WTC11 (cell line): ENCODE measurements around the gene DNAAF2. TPM values are rescaled to one million over a fixed set of nuclear protein-coding genes. Genes with fewer than 3 reads are reported as not detected.

Experiments
- ATAC-seq: fragments of 200-7000 bp; cut with Tn5 transposase; 2 replicates; pipeline ENCODE4 v1.10.0; 2021; ENCODE audit warnings: mild to moderate bottlenecking, moderate library complexity
- CTCF ChIA-PET: fragments of 300-600 bp; sonication (Branson Sonifier 250); formaldehyde crosslinking; loops from one replicate; lab custom pipeline; 2021; ENCODE audit warnings: antibody characterized with exemption; lab: Charles Lee
- POLR2A ChIA-PET: fragments of 350-600 bp; sonication (Branson Sonifier 250); formaldehyde crosslinking; loops from one replicate; lab custom pipeline; 2021; ENCODE audit warnings: antibody characterized with exemption; lab: Charles Lee
- DNase-seq: peaks from one replicate; pipeline ENCODE4 v3.0.0; 2021; ENCODE audit warnings: low spot score
- H3K27ac Mint-ChIP-seq: 2 replicates; pipeline ENCODE4 v1.8.0; 2021; ENCODE audit warnings: mixed read lengths
- H3K27me3 Mint-ChIP-seq: 2 replicates; pipeline ENCODE4 v1.8.0; 2021; ENCODE audit warnings: low read depth, mild to moderate bottlenecking, moderate library complexity, mixed read lengths
- H3K36me3 Mint-ChIP-seq: 2 replicates; pipeline ENCODE4 v1.8.0; 2021; ENCODE audit warnings: mixed read lengths
- H3K4me1 Mint-ChIP-seq: 2 replicates; pipeline ENCODE4 v1.8.0; 2022; ENCODE audit warnings: mixed read lengths
- H3K4me3 Mint-ChIP-seq: 2 replicates; pipeline ENCODE4 v1.8.0; 2021; ENCODE audit warnings: mild to moderate bottlenecking, moderate library complexity, mixed read lengths
- H3K9me3 Mint-ChIP-seq: 2 replicates; pipeline ENCODE4 v1.8.0; 2021; ENCODE audit warnings: mixed read lengths
- ELF4 ChIP-seq: sonication (generic); formaldehyde crosslinking; IDR thresholded peaks from 2 replicates; pipeline ENCODE4 v1.8.1; 2022; ENCODE audit warnings: low read depth, mild to moderate bottlenecking, moderate library complexity, missing genetic modification reagents
- ESRRA ChIP-seq: sonication (generic); formaldehyde crosslinking; IDR thresholded peaks from 2 replicates; pipeline ENCODE4 v1.8.1; 2022; ENCODE audit warnings: mild to moderate bottlenecking, missing genetic modification reagents, borderline replicate concordance
- FOXJ3 ChIP-seq: sonication (generic); formaldehyde crosslinking; IDR thresholded peaks from 2 replicates; pipeline ENCODE4 v1.9.0; 2021; ENCODE audit warnings: missing genetic modification reagents, mild to moderate bottlenecking, borderline replicate concordance
- JUN ChIP-seq: sonication (generic); formaldehyde crosslinking; IDR thresholded peaks from 2 replicates; pipeline ENCODE4 v1.8.0; 2023; ENCODE audit warnings: mild to moderate bottlenecking, missing genetic modification reagents
- NR1H2 ChIP-seq: sonication (generic); formaldehyde crosslinking; IDR thresholded peaks from 2 replicates; pipeline ENCODE4 v1.9.0; 2021; ENCODE audit warnings: mild to moderate bottlenecking, moderate library complexity, missing genetic modification reagents
- PRRX2 ChIP-seq: fragments of 250-450 bp; sonication (Bioruptor Pico); IDR thresholded peaks from 2 replicates; pipeline ENCODE4 v1.8.0; 2021; ENCODE audit warnings: mild to moderate bottlenecking
- SMAD3 ChIP-seq: sonication (generic); formaldehyde crosslinking; IDR thresholded peaks from 2 replicates; pipeline ENCODE4 v1.8.0; 2022; ENCODE audit warnings: missing genetic modification reagents, mild to moderate bottlenecking, borderline replicate concordance
- SMAD4 ChIP-seq: sonication (generic); formaldehyde crosslinking; IDR thresholded peaks from 2 replicates; pipeline ENCODE4 v1.8.0; 2022; ENCODE audit warnings: mild to moderate bottlenecking, missing genetic modification reagents
- SP1 ChIP-seq: sonication (generic); formaldehyde crosslinking; conservative IDR thresholded peaks from 2 replicates; pipeline ENCODE4 v1.8.1; 2022; ENCODE audit warnings: missing genetic modification reagents
- TEAD1 ChIP-seq: sonication (generic); formaldehyde crosslinking; IDR thresholded peaks from 2 replicates; pipeline ENCODE4 v1.8.0; 2022; ENCODE audit warnings: mild to moderate bottlenecking, missing genetic modification reagents
- TEAD4 ChIP-seq: sonication (generic); formaldehyde crosslinking; IDR thresholded peaks from 2 replicates; pipeline ENCODE4 v1.8.0; 2022; ENCODE audit warnings: mild to moderate bottlenecking, missing genetic modification reagents
- ZNF416 ChIP-seq: fragments of 250-450 bp; sonication (Bioruptor Pico); IDR thresholded peaks from 2 replicates; pipeline ENCODE4 v1.9.0; 2021; ENCODE audit warnings: mild to moderate bottlenecking, inconsistent platforms
- ZNF671 ChIP-seq: fragments of 250-450 bp; sonication (Bioruptor Pico); IDR thresholded peaks from 2 replicates; pipeline ENCODE4 v1.8.0; 2021; ENCODE audit warnings: mild to moderate bottlenecking
- total RNA-seq: library from RNA; stranded (reverse); gene quantifications from 3 replicates; pipeline ENCODE4 v1.2.3, GENCODE V29; 2021
- TF ChIP-seq, protein P1 (sequence below): sonication (generic); formaldehyde crosslinking; IDR thresholded peaks from 2 replicates; pipeline ENCODE4 v1.8.0; 2023; ENCODE audit warnings: mild to moderate bottlenecking, missing genetic modification reagents
- TF ChIP-seq, protein P2 (sequence below): sonication (generic); formaldehyde crosslinking; IDR thresholded peaks from 2 replicates; pipeline ENCODE4 v1.8.1; 2023; ENCODE audit warnings: mild to moderate bottlenecking, missing genetic modification reagents, moderate library complexity
- TF ChIP-seq, protein P3 (sequence below): fragments of 250-450 bp; sonication (Bioruptor Pico); IDR thresholded peaks from 2 replicates; pipeline ENCODE4 v1.9.0; 2021; ENCODE audit warnings: mild to moderate bottlenecking
- TF ChIP-seq, protein P4 (sequence below): sonication (generic); formaldehyde crosslinking; conservative IDR thresholded peaks from 2 replicates; pipeline ENCODE4 v1.8.1; 2023; ENCODE audit warnings: mild to moderate bottlenecking, low read depth, missing genetic modification reagents, moderate library complexity
- TF ChIP-seq, protein P5 (sequence below): fragments of 250-450 bp; sonication (Bioruptor Pico); IDR thresholded peaks from 2 replicates; pipeline ENCODE4 v1.8.0; 2021; ENCODE audit warnings: mild to moderate bottlenecking
- TF ChIP-seq, protein P6 (sequence below): sonication (generic); formaldehyde crosslinking; IDR thresholded peaks from 2 replicates; pipeline ENCODE4 v1.8.0; 2023; ENCODE audit warnings: missing genetic modification reagents
- TF ChIP-seq, protein P7 (sequence below): sonication (generic); formaldehyde crosslinking; IDR thresholded peaks from 2 replicates; pipeline ENCODE4 v1.8.1; 2023; ENCODE audit warnings: mild to moderate bottlenecking, missing genetic modification reagents, borderline replicate concordance

Gene DNAAF2
- total RNA-seq, 1 experiment from 2014 or later: 19.9 TPM

DNA sequence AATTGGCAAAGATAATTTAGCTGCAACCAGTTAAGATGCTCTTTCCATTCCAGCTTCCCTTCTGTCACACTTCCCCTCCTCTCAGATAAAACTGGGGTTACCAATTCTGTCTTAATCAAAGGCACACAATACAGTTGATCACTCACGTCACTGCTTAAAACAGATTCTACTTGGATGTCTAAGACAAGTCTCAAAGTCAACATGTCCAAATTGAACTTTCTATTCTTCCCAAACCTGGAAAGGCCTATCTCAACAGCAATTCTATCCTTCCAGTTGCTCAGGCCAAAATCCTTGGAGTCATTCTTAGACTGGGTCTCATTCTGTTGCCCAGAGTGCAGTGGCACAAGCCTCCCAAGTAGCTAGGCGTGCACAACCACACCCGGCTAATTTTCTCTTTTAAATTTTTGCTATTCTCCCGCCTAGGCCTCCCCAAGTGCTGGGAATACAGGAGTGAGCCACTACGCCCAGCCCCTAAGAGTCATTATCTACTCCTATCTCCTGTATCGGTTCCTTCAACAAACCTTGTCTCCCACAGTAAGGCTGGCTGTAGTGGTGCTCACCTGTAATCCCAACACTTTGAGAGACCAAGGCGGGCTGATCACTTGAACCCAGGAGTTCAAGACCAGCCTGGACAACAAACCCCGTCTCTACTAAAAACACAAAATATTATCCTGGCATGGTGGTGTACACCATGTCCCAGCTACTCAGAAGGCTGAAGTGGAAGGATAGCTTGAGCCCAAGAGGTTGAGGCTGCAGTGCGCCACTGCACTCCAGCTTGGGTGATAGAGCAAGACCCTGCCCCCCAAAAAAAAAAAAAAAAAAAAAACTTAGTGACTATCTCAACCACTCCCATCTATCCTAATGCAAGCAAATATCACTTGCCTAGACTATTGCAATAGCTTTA, 53.6 kb downstream of the DNAAF2 start:
- DNase-seq: no peak
- ATAC-seq: peak; percentile 8
- H3K27ac Mint-ChIP-seq: peak overlapping the region; percentile 96
- 0 out of 2 replicates have a peak, but pooled peaks have one; percentile 32 for TF ChIP-seq JUN
- no peak for TF ChIP-seq NR1H2 (CRISPR knock-in tag)
- TF ChIP-seq, protein P1, sequence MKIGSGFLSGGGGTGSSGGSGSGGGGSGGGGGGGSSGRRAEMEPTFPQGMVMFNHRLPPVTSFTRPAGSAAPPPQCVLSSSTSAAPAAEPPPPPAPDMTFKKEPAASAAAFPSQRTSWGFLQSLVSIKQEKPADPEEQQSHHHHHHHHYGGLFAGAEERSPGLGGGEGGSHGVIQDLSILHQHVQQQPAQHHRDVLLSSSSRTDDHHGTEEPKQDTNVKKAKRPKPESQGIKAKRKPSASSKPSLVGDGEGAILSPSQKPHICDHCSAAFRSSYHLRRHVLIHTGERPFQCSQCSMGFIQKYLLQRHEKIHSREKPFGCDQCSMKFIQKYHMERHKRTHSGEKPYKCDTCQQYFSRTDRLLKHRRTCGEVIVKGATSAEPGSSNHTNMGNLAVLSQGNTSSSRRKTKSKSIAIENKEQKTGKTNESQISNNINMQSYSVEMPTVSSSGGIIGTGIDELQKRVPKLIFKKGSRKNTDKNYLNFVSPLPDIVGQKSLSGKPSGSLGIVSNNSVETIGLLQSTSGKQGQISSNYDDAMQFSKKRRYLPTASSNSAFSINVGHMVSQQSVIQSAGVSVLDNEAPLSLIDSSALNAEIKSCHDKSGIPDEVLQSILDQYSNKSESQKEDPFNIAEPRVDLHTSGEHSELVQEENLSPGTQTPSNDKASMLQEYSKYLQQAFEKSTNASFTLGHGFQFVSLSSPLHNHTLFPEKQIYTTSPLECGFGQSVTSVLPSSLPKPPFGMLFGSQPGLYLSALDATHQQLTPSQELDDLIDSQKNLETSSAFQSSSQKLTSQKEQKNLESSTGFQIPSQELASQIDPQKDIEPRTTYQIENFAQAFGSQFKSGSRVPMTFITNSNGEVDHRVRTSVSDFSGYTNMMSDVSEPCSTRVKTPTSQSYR: no peak
- TF ChIP-seq ZNF671 (CRISPR knock-in tag): peak; percentile 66
- TF ChIP-seq, protein P2, sequence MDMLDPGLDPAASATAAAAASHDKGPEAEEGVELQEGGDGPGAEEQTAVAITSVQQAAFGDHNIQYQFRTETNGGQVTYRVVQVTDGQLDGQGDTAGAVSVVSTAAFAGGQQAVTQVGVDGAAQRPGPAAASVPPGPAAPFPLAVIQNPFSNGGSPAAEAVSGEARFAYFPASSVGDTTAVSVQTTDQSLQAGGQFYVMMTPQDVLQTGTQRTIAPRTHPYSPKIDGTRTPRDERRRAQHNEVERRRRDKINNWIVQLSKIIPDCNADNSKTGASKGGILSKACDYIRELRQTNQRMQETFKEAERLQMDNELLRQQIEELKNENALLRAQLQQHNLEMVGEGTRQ: no peak
- TF ChIP-seq, protein P3, sequence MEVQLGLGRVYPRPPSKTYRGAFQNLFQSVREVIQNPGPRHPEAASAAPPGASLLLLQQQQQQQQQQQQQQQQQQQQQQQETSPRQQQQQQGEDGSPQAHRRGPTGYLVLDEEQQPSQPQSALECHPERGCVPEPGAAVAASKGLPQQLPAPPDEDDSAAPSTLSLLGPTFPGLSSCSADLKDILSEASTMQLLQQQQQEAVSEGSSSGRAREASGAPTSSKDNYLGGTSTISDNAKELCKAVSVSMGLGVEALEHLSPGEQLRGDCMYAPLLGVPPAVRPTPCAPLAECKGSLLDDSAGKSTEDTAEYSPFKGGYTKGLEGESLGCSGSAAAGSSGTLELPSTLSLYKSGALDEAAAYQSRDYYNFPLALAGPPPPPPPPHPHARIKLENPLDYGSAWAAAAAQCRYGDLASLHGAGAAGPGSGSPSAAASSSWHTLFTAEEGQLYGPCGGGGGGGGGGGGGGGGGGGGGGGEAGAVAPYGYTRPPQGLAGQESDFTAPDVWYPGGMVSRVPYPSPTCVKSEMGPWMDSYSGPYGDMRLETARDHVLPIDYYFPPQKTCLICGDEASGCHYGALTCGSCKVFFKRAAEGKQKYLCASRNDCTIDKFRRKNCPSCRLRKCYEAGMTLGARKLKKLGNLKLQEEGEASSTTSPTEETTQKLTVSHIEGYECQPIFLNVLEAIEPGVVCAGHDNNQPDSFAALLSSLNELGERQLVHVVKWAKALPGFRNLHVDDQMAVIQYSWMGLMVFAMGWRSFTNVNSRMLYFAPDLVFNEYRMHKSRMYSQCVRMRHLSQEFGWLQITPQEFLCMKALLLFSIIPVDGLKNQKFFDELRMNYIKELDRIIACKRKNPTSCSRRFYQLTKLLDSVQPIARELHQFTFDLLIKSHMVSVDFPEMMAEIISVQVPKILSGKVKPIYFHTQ (CRISPR knock-in tag): peak; percentile 88
- TF ChIP-seq, protein P4, sequence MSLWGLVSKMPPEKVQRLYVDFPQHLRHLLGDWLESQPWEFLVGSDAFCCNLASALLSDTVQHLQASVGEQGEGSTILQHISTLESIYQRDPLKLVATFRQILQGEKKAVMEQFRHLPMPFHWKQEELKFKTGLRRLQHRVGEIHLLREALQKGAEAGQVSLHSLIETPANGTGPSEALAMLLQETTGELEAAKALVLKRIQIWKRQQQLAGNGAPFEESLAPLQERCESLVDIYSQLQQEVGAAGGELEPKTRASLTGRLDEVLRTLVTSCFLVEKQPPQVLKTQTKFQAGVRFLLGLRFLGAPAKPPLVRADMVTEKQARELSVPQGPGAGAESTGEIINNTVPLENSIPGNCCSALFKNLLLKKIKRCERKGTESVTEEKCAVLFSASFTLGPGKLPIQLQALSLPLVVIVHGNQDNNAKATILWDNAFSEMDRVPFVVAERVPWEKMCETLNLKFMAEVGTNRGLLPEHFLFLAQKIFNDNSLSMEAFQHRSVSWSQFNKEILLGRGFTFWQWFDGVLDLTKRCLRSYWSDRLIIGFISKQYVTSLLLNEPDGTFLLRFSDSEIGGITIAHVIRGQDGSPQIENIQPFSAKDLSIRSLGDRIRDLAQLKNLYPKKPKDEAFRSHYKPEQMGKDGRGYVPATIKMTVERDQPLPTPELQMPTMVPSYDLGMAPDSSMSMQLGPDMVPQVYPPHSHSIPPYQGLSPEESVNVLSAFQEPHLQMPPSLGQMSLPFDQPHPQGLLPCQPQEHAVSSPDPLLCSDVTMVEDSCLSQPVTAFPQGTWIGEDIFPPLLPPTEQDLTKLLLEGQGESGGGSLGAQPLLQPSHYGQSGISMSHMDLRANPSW (CRISPR knock-in tag): no peak
- TF ChIP-seq PRRX2 (CRISPR knock-in tag): peak; percentile 7
- TF ChIP-seq TEAD4 (CRISPR knock-in tag): no peak
- TF ChIP-seq, protein P5, sequence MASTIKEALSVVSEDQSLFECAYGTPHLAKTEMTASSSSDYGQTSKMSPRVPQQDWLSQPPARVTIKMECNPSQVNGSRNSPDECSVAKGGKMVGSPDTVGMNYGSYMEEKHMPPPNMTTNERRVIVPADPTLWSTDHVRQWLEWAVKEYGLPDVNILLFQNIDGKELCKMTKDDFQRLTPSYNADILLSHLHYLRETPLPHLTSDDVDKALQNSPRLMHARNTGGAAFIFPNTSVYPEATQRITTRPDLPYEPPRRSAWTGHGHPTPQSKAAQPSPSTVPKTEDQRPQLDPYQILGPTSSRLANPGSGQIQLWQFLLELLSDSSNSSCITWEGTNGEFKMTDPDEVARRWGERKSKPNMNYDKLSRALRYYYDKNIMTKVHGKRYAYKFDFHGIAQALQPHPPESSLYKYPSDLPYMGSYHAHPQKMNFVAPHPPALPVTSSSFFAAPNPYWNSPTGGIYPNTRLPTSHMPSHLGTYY (CRISPR knock-in tag): peak; percentile 86; the same call in 1 of the 2 replicates
- no peak for TF ChIP-seq ESRRA (CRISPR knock-in tag)
- TF ChIP-seq SMAD4: no peak
- TF ChIP-seq, protein P6, sequence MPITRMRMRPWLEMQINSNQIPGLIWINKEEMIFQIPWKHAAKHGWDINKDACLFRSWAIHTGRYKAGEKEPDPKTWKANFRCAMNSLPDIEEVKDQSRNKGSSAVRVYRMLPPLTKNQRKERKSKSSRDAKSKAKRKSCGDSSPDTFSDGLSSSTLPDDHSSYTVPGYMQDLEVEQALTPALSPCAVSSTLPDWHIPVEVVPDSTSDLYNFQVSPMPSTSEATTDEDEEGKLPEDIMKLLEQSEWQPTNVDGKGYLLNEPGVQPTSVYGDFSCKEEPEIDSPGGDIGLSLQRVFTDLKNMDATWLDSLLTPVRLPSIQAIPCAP (CRISPR knock-in tag): no peak
- TF ChIP-seq ZNF416 (CRISPR knock-in tag): peak; percentile 65; the same call in 1 of the 2 replicates
- TF ChIP-seq FOXJ3 (CRISPR knock-in tag): no peak
- no peak for TF ChIP-seq SP1 (CRISPR knock-in tag)
- TF ChIP-seq ELF4 (CRISPR knock-in tag): no peak
- TF ChIP-seq, protein P7, sequence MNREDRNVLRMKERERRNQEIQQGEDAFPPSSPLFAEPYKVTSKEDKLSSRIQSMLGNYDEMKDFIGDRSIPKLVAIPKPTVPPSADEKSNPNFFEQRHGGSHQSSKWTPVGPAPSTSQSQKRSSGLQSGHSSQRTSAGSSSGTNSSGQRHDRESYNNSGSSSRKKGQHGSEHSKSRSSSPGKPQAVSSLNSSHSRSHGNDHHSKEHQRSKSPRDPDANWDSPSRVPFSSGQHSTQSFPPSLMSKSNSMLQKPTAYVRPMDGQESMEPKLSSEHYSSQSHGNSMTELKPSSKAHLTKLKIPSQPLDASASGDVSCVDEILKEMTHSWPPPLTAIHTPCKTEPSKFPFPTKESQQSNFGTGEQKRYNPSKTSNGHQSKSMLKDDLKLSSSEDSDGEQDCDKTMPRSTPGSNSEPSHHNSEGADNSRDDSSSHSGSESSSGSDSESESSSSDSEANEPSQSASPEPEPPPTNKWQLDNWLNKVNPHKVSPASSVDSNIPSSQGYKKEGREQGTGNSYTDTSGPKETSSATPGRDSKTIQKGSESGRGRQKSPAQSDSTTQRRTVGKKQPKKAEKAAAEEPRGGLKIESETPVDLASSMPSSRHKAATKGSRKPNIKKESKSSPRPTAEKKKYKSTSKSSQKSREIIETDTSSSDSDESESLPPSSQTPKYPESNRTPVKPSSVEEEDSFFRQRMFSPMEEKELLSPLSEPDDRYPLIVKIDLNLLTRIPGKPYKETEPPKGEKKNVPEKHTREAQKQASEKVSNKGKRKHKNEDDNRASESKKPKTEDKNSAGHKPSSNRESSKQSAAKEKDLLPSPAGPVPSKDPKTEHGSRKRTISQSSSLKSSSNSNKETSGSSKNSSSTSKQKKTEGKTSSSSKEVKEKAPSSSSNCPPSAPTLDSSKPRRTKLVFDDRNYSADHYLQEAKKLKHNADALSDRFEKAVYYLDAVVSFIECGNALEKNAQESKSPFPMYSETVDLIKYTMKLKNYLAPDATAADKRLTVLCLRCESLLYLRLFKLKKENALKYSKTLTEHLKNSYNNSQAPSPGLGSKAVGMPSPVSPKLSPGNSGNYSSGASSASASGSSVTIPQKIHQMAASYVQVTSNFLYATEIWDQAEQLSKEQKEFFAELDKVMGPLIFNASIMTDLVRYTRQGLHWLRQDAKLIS (CRISPR knock-in tag): no peak
- TF ChIP-seq SMAD3 (CRISPR knock-in tag): no peak; the same call in 1 of the 2 replicates
- TF ChIP-seq TEAD1 (CRISPR knock-in tag): no peak

More for the DNA sequence above, 53.6 kb downstream of the DNAAF2 start:
- ChIA-PET CTCF (interaction anchor here (0.6 to 1.5 kb wide), 3 partner anchors 31 to 120 kb away, joined by 3 to 8 read pairs (median 3); no protein-coding TSS in a partner anchor), POLR2A (interaction anchor here (0.8 to 1.1 kb wide), 2 partner anchors 14 to 186 kb away, joined by 3 to 5 read pairs; partner anchors contain the start of gene KLHDC2)
- Mint-ChIP-seq H3K27me3 (peaks cover 4% of the 10 kb centered on the region; the same call in 1 of the 2 replicates), H3K4me3 (peak overlapping the region; percentile 1; the same call in 1 of the 2 replicates), H3K9me3 (no peaks in the 10 kb centered on the region), H3K36me3 (peaks cover 60% of the 10 kb centered on the region), H3K4me1 (peaks cover 37% of the 10 kb centered on the region)
